HepG2 (cell line): ENCODE results near the gene WDR19. TPM values are rescaled to one million over a fixed set of nuclear protein-coding genes. Genes with fewer than 3 reads are reported as not detected.

Experiments used
- ATAC-seq: fragments of 200-7000 bp; cut with Tn5 transposase; 3 replicates; pipeline ENCODE4 v1.9.1; 2020; ENCODE audit warnings: mild to moderate bottlenecking, moderate library complexity
- BruUV-seq: library from RNA; stranded (reverse); fragments of 400-500 nt; replicated peaks from 2 replicates; lab custom pipeline; 2021; lab: Mats Ljungman, UMichigan
- CTCF ChIA-PET: fragments of 300-600 bp; formaldehyde crosslinking; extraction: SDS; loops from one replicate; lab custom pipeline; 2021; ENCODE audit warnings: low total read pairs, inconsistent platforms, low intra/inter-chr PET ratio; lab: Yijun Ruan, JAX
- POLR2A ChIA-PET: fragments of 350-600 bp; sonication (Branson Sonifier 250); formaldehyde crosslinking; loops from one replicate; lab custom pipeline; 2020; ENCODE audit warnings: antibody characterized with exemption, inconsistent platforms; lab: Yijun Ruan, JAX
- DNase-seq: peaks from one replicate; pipeline ENCODE4 v3.0.0-alpha.2; 2015; ENCODE audit warnings: low spot score
- FAIRE-seq: peaks from 3 replicates; lab custom pipeline; 2011; peaks lifted over from hg19 to GRCh38; lab: Jason Lieb, UNC
- H2AFZ ChIP-seq: one replicate; pipeline ENCODE4 v1.6.1; 2011; ENCODE audit warnings: low read length, inconsistent platforms
- H3K27ac ChIP-seq: fragments of 300-600 bp; 3 replicates; pipeline ENCODE4 v1.8.0; 2011; ENCODE audit warnings: mixed run types, mild to moderate bottlenecking, mixed read lengths, low read length, inconsistent platforms; ENCODE audit not compliant: insufficient read depth; ENCODE audit errors: extremely low read length
- H3K27me3 ChIP-seq, 2 experiments: fragments of 200-600 bp in 1 of 2; 2 replicates in 1 of 2; 3 replicates in 1 of 2; pipeline versions ENCODE4 v1.6.0 to v1.8.0; 2011; ENCODE audit warnings: low read length in 2 of 2, mild to moderate bottlenecking in 2 of 2, moderate library complexity in 2 of 2, inconsistent platforms in 1 of 2; ENCODE audit not compliant: insufficient read depth in 2 of 2, control insufficient read depth in 1 of 2
- H3K36me3 ChIP-seq, 2 experiments: fragments of 200-600 bp in 1 of 2; replicated peaks in 1 of 2; 2 replicates in 1 of 2; 3 replicates in 1 of 2; pipeline versions ENCODE4 v1.5.1 to v1.8.0; 2011; ENCODE audit warnings: low read length in 2 of 2, inconsistent platforms in 1 of 2; ENCODE audit not compliant: insufficient read depth in 2 of 2, control insufficient read depth in 1 of 2
- H3K4me1 ChIP-seq: 2 replicates; pipeline ENCODE4 v1.5.1; 2012; ENCODE audit warnings: low read length, inconsistent platforms; ENCODE audit not compliant: insufficient read depth
- H3K4me2 ChIP-seq: 2 replicates; pipeline ENCODE4 v1.6.0; 2011; ENCODE audit warnings: low read depth, low read length, inconsistent platforms
- H3K4me3 ChIP-seq, 3 experiments: fragments of 200-600 bp in 1 of 3; sonication (generic), shearing (Covaris generic) in 1 of 3; replicated peaks in 1 of 3; 2 replicates each; pipeline ENCODE4 v1.5.1; 2011 to 2016; ENCODE audit warnings: low read length in 3 of 3, inconsistent platforms in 2 of 3, low read depth in 2 of 3, mild to moderate bottlenecking in 2 of 3, control low read depth in 1 of 3, mixed read lengths in 1 of 3; ENCODE audit not compliant: insufficient read depth in 1 of 3
- H3K79me2 ChIP-seq: one replicate; pipeline ENCODE4 v1.6.1; 2011; ENCODE audit warnings: low read length, inconsistent platforms; ENCODE audit not compliant: insufficient read depth
- H3K9ac ChIP-seq: 2 replicates; pipeline ENCODE4 v1.6.0; 2011; ENCODE audit warnings: mild to moderate bottlenecking, low read depth, low read length, inconsistent platforms; ENCODE audit not compliant: insufficient read depth
- H3K9me3 ChIP-seq: 2 replicates; pipeline ENCODE4 v1.5.1; 2012; ENCODE audit warnings: mild to moderate bottlenecking, low read length
- H4K20me1 ChIP-seq: 2 replicates; pipeline ENCODE4 v1.6.0; 2011; ENCODE audit warnings: inconsistent platforms, mild to moderate bottlenecking, low read length, moderate library complexity; ENCODE audit not compliant: insufficient read depth
- E2F1 ChIP-seq: sonication (generic); formaldehyde crosslinking; IDR thresholded peaks from 2 replicates; pipeline ENCODE4 v1.5.0; 2020; ENCODE audit warnings: missing genetic modification reagents
- E2F2 ChIP-seq: sonication (generic); formaldehyde crosslinking; IDR thresholded peaks from 2 replicates; pipeline ENCODE4 v1.4.0; 2020; ENCODE audit warnings: missing genetic modification reagents, borderline replicate concordance
- HCFC1 ChIP-seq: fragments of 150-350 bp; IDR thresholded peaks from 2 replicates; pipeline ENCODE4 v1.6.1; 2014; ENCODE audit warnings: low read depth, low read length
- HDAC2 ChIP-seq: sonication (generic); formaldehyde crosslinking; IDR thresholded peaks from 2 replicates; pipeline ENCODE4 v1.4.0; 2020; ENCODE audit warnings: missing genetic modification reagents
- MLXIP ChIP-seq: sonication (generic); formaldehyde crosslinking; IDR thresholded peaks from 2 replicates; pipeline ENCODE4 v1.9.0; 2021; ENCODE audit warnings: missing genetic modification reagents, borderline replicate concordance
- RFX1 ChIP-seq: fragments of 450-650 bp; IDR thresholded peaks from 2 replicates; pipeline ENCODE4 v1.6.1; 2017
- ZFP37 ChIP-seq: sonication (generic); formaldehyde crosslinking; IDR thresholded peaks from 2 replicates; pipeline ENCODE4 v1.4.0; 2020; ENCODE audit warnings: missing genetic modification reagents, borderline replicate concordance
- ZNF362 ChIP-seq: sonication (generic); formaldehyde crosslinking; IDR thresholded peaks from 2 replicates; pipeline ENCODE4 v1.4.0; 2020; ENCODE audit warnings: missing genetic modification reagents, mild to moderate bottlenecking, borderline replicate concordance
- ZNF430 ChIP-seq: sonication (generic); formaldehyde crosslinking; IDR thresholded peaks from 2 replicates; pipeline ENCODE4 v1.9.0; 2021; ENCODE audit warnings: mild to moderate bottlenecking, missing genetic modification reagents
- WGBS: methylation state at CpG from one replicate; pipeline ENCODE4 v1.1.6; 2017; ENCODE audit warnings: low lambda C conversion rate; 5-methylcytosine and 5-hydroxymethylcytosine counted together
- in situ Hi-C: cut with HindIII; loops from 2 replicates; pipeline ENCODE4 v1.10.0; 2017; ENCODE audit warnings: low pct_unique_long_range_greater_than_20kb; ENCODE audit not compliant: extremely low pct_ligation_motif_present
- intact Hi-C: fragments of 100-400 bp; cut with micrococcal nuclease; formaldehyde crosslinking; loops from one replicate; pipeline ENCODE4 v1.10.0; 2022; ENCODE audit not compliant: unreplicated experiment
- polyA plus RNA-seq, 8 experiments: library from polyadenylated mRNA; depleted of rRNA in 3 of 8; stranded (reverse) in 7 of 8; unstranded in 1 of 8; fragments of >200 nt; fragmentation: Illumina TruSeq in 4 of 8; extraction: Trizol in 4 of 8; gene quantifications; 2 replicates each; pipeline versions ENCODE4 v1.2.1 to v1.2.3, GENCODE V29; 2011 to 2016; ENCODE audit warnings: low read depth in 4 of 8, missing spikeins in 1 of 8, mixed read lengths in 1 of 8; ENCODE audit not compliant: insufficient read depth in 1 of 8
- total RNA-seq, 5 experiments: library from RNA; depleted of rRNA; stranded (reverse); fragments of >200 nt; fragmentation: Illumina TruSeq; extraction: Trizol; gene quantifications; 2 replicates each; pipeline ENCODE4 v1.2.3, GENCODE V29; 2016; ENCODE audit warnings: low read depth in 1 of 5

WDR19 gene
- total and polyA plus RNA-seq, 2 of the 13 experiments (the other 11 are each of a cell fraction or from before 2014, with no cell fraction given): 22.9 to 34.1 TPM

GRCh38 chr4:39259571-39260330 is 77.4 kb downstream of the WDR19 start:
- BruUV-seq: no TSS peak
- Histone ChIP-seq H3K27ac (no peak overlapping the region), H3K27me3 (no peaks in the 10 kb centered on the region), H3K4me1 (peaks cover 8% of the 10 kb centered on the region; the same call in 1 of the 2 replicates), H4K20me1 (no peaks in the 10 kb centered on the region), H3K9ac (no peak overlapping the region), H3K4me2 (no peak overlapping the region), H3K36me3 (peaks cover 0 to 9% of the 10 kb centered on the region in 2 experiments; a peak in 1 of 5 replicates), H3K9me3 (no peaks in the 10 kb centered on the region), H3K79me2 (no peaks in the 10 kb centered on the region), H2AFZ (no peak overlapping the region), H3K4me3 (no peak overlapping the region)
- in situ Hi-C loops: no loop called here
- ChIA-PET CTCF (no interaction called here), POLR2A (no interaction called here)
- intact Hi-C loops: no loop called here
- FAIRE-seq: no peak
- DNase-seq: no peak
- WGBS: 98% methylated on average over 4 of the region's 4 CpGs
- no peak for ATAC-seq
- no peak for TF ChIP-seq ZNF430 (CRISPR knock-in tag)
- TF ChIP-seq RFX1: no peak
- no peak for TF ChIP-seq ZFP37 (CRISPR knock-in tag)
- TF ChIP-seq E2F2 (CRISPR knock-in tag): no peak
- TF ChIP-seq ZNF362 (CRISPR knock-in tag): no peak
- TF ChIP-seq HCFC1: no peak
- TF ChIP-seq E2F1 (CRISPR knock-in tag): no peak
- TF ChIP-seq HDAC2 (CRISPR knock-in tag): no peak
- TF ChIP-seq MLXIP (CRISPR knock-in tag): no peak
